ENCODE data around the gene ALDH1A2. TPM values are rescaled to one million over a fixed set of nuclear protein-coding genes. Genes with fewer than 3 reads are reported as not detected.

ALDH1A2 gene
- polyA plus RNA-seq, 3 donors = 0.41 to 5.1 (median 3.4) TPM

DNA sequence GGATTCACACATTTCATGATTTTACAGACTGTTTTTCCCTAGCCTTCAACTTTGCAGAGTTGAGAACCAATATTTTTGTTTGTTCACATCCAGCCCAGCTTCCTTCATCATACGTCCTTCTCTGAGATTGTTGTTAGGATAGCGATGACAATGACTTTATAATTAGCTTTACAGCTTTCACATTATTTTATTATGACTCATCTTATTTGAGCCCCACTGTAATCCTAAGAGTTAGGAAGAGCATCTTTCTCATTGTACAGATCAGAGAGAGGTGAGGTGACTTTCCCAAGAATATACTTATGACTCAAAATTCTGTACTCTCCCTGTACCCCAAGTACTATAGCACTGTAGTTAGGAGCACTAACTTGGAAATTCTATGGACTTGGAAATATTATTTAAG, 156.1 kb downstream of the ALDH1A2 start:
- Histone ChIP-seq H3K4me1 (ENCODE audit: control insufficient read depth in 1 of 2, insufficient read depth in 2 of 2, low read length in 2 of 2) (no peaks in the 10 kb centered on the region), H3K27me3 (ENCODE audit: control insufficient read depth in 2 of 2, insufficient read depth in 2 of 2, low read length in 2 of 2) (no peaks in the 10 kb centered on the region), H3K9me3 (replicated peaks in 1 of 2; ENCODE audit: control insufficient read depth in 1 of 2, insufficient read depth in 1 of 2, low read length in 2 of 2) (no peaks in the 10 kb centered on the region), H3K4me3 (replicated peaks in 1 of 3; ENCODE audit: low read depth in 2 of 3, low read length in 3 of 3) (no peak overlapping the region), H3K4me2 (replicated peaks; ENCODE audit: extremely low read depth, low read length, poor library complexity, severe bottlenecking) (no peak overlapping the region), H3K9ac (ENCODE audit: insufficient read depth, low read length, poor library complexity, severe bottlenecking) (no peak overlapping the region), H2AFZ (ENCODE audit: insufficient read depth, low read depth, low read length, poor library complexity, severe bottlenecking) (no peak overlapping the region), H3K36me3 (replicated peaks in 1 of 2; ENCODE audit: control insufficient read depth in 1 of 2, insufficient read depth in 2 of 2, low read length in 2 of 2) (no peaks in the 10 kb centered on the region), H3K27ac (ENCODE audit: low read depth in 1 of 2, low read length in 2 of 2) (no peak overlapping the region), H4K20me1 (ENCODE audit: insufficient read depth, low read length) (no peaks in the 10 kb centered on the region), H3K79me2 (ENCODE audit: insufficient read depth, low read length) (no peaks in the 10 kb centered on the region)
- no CpG with 5 or more reads among the region's 2 CpGs for WGBS (ENCODE audit: insufficient coverage)
- Mint-ChIP-seq H3K27me3 (ENCODE audit: low read depth in 3 of 3) (peaks cover 3 to 21% (median 4%) of the 10 kb centered on the region in 3 donors), H3K4me1 (no peaks in the 10 kb centered on the region), H3K27ac (no peak overlapping the region), H3K36me3 (no peaks in the 10 kb centered on the region), H3K9me3 (peaks cover 0 to 11% (median 2%) of the 10 kb centered on the region in 7 donors), H3K4me3 (no peak overlapping the region)
- intact Hi-C loops (cut with micrococcal nuclease) = no loop called here
- no peak for DNase-seq
- TF ChIP-seq, protein P1, sequence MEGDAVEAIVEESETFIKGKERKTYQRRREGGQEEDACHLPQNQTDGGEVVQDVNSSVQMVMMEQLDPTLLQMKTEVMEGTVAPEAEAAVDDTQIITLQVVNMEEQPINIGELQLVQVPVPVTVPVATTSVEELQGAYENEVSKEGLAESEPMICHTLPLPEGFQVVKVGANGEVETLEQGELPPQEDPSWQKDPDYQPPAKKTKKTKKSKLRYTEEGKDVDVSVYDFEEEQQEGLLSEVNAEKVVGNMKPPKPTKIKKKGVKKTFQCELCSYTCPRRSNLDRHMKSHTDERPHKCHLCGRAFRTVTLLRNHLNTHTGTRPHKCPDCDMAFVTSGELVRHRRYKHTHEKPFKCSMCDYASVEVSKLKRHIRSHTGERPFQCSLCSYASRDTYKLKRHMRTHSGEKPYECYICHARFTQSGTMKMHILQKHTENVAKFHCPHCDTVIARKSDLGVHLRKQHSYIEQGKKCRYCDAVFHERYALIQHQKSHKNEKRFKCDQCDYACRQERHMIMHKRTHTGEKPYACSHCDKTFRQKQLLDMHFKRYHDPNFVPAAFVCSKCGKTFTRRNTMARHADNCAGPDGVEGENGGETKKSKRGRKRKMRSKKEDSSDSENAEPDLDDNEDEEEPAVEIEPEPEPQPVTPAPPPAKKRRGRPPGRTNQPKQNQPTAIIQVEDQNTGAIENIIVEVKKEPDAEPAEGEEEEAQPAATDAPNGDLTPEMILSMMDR (IDR thresholded peaks at IDR 0.05) = no peak

DNA sequence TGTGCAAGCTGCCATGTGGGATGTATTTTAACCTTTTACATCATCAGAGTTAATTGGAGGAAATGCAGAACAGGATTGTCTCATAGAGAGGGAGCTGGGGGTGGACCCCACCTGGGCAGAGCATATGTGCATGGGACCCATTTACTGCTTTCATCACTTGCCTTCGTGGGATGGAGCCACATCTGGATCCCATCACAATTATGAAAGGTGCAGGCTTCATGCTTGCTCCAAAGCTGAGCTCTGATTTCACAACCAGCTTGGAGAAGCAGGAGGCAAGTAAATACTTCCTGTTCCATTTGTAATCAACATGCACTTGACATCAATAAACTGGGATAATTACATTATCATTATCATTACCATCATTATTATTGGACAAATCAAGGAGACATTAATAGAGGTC, 161.9 kb downstream of the ALDH1A2 start:
- no peaks in the 10 kb centered on the region for H4K20me1 ChIP-seq (ENCODE audit: insufficient read depth, low read length)
- TF ChIP-seq, protein P1 (IDR thresholded peaks at IDR 0.05) = no peak
- Mint-ChIP-seq H3K36me3 (no peaks in the 10 kb centered on the region), H3K27ac (no peak overlapping the region), H3K4me1 (no peaks in the 10 kb centered on the region), H3K9me3 (peaks cover 0 to 10% (median 3%) of the 10 kb centered on the region in 7 donors), H3K4me3 (no peak overlapping the region), H3K27me3 (ENCODE audit: low read depth in 3 of 3) (peaks cover 3 to 16% (median 6%) of the 10 kb centered on the region in 3 donors)
- 20% methylated on average over 1 of the region's 1 CpG for WGBS (ENCODE audit: insufficient coverage)
- H3K27me3 ChIP-seq (ENCODE audit: control insufficient read depth in 2 of 2, insufficient read depth in 2 of 2, low read length in 2 of 2) = no peaks in the 10 kb centered on the region
- H3K9ac ChIP-seq (ENCODE audit: insufficient read depth, low read length, poor library complexity, severe bottlenecking) = no peak overlapping the region
- H2AFZ ChIP-seq (ENCODE audit: insufficient read depth, low read depth, low read length, poor library complexity, severe bottlenecking) = no peak overlapping the region
- no peaks in the 10 kb centered on the region for H3K36me3 ChIP-seq (replicated peaks in 1 of 2; ENCODE audit: control insufficient read depth in 1 of 2, insufficient read depth in 2 of 2, low read length in 2 of 2)
- H3K4me2 ChIP-seq (replicated peaks; ENCODE audit: extremely low read depth, low read length, poor library complexity, severe bottlenecking) = no peak overlapping the region
- no peaks in the 10 kb centered on the region for H3K9me3 ChIP-seq (replicated peaks in 1 of 2; ENCODE audit: control insufficient read depth in 1 of 2, insufficient read depth in 1 of 2, low read length in 2 of 2)
- no peak overlapping the region for H3K4me3 ChIP-seq (replicated peaks in 1 of 3; ENCODE audit: low read depth in 2 of 3, low read length in 3 of 3)
- intact Hi-C loops (cut with micrococcal nuclease) = no loop called here
- no peaks in the 10 kb centered on the region for H3K4me1 ChIP-seq (ENCODE audit: control insufficient read depth in 1 of 2, insufficient read depth in 2 of 2, low read length in 2 of 2)
- H3K79me2 ChIP-seq (ENCODE audit: insufficient read depth, low read length) = no peaks in the 10 kb centered on the region
- DNase-seq = no peak
- H3K27ac ChIP-seq (ENCODE audit: low read depth in 1 of 2, low read length in 2 of 2) = no peak overlapping the region

Other genes starting within 250 kb of the ALDH1A2 start
- 100 to 1,000 TPM in 2 of 3 donors, 10 to 100 TPM in 1; 35.6 to 141 (median 112) TPM for gene AQP9, start 72.7 kb upstream of the ALDH1A2 start, polyA plus RNA-seq

All from CD14-positive monocyte (primary cell).